H1 (cell line): ENCODE data around the gene ADD3. TPM values are rescaled to one million over a fixed set of nuclear protein-coding genes. Genes with fewer than 3 reads are reported as not detected.

ENCODE experiments used
- CTCF ChIA-PET: fragments of 300-600 bp; sonication (Branson Sonifier 250); formaldehyde crosslinking; loops from one replicate; lab custom pipeline; 2021; ENCODE audit not compliant: partially characterized antibody; lab: Charles Lee
- POLR2A ChIA-PET: fragments of 300-600 bp; sonication (Branson Sonifier 250); formaldehyde crosslinking; loops from one replicate; lab custom pipeline; 2021; ENCODE audit warnings: inconsistent platforms; ENCODE audit not compliant: partially characterized antibody; lab: Charles Lee
- DNase-seq, 2 experiments: peaks; one replicate each; pipeline versions ENCODE4 v3.0.0 to v3.0.0-alpha.2; 2010 to 2022; ENCODE audit warnings: low spot score in 2 of 2, low read depth in 1 of 2, mixed read lengths in 1 of 2
- FAIRE-seq: peaks from 2 replicates; lab custom pipeline; 2011; peaks lifted over from hg19 to GRCh38; lab: Jason Lieb, UNC
- H2AFZ ChIP-seq: 2 replicates; pipeline ENCODE4 v1.8.1; 2012; ENCODE audit warnings: low read length, inconsistent platforms
- H2AK5ac ChIP-seq: 2 replicates; pipeline ENCODE4 v1.6.1; 2013; ENCODE audit warnings: low read depth, low read length
- H2BK120ac ChIP-seq: replicated peaks from 2 replicates; pipeline ENCODE3; 2013; ENCODE audit warnings: low read depth, low read length, inconsistent platforms
- H2BK12ac ChIP-seq: 2 replicates; pipeline ENCODE4 v1.6.1; 2013; ENCODE audit warnings: low read depth, low read length
- H2BK15ac ChIP-seq: 2 replicates; pipeline ENCODE4 v1.6.1; 2013; ENCODE audit warnings: low read length
- H2BK20ac ChIP-seq: 2 replicates; pipeline ENCODE4 v1.6.1; 2013; ENCODE audit warnings: low read length
- H2BK5ac ChIP-seq: 2 replicates; pipeline ENCODE4 v1.6.1; 2013; ENCODE audit warnings: low read depth, low read length
- H3K14ac ChIP-seq: 2 replicates; pipeline ENCODE4 v1.6.1; 2013; ENCODE audit warnings: inconsistent platforms; ENCODE audit not compliant: insufficient read length
- H3K18ac ChIP-seq: 2 replicates; pipeline ENCODE4 v1.6.1; 2013; ENCODE audit warnings: low read length; ENCODE audit errors: extremely low read depth
- H3K23ac ChIP-seq: 2 replicates; pipeline ENCODE4 v1.6.1; 2013; ENCODE audit warnings: inconsistent platforms; ENCODE audit not compliant: insufficient read length
- H3K23me2 ChIP-seq: 2 replicates; pipeline ENCODE4 v1.6.1; 2013; ENCODE audit warnings: low read depth, low read length
- H3K27ac ChIP-seq: 2 replicates; pipeline ENCODE4 v1.6.1; 2011; ENCODE audit warnings: low read depth, low read length, inconsistent platforms
- H3K27me3 ChIP-seq, 4 experiments: replicated peaks in 1 of 4; 1 replicate in 1 of 4; 2 replicates in 3 of 4; pipeline versions ENCODE4 v1.6.1 to v1.8.1; 2011 to 2013; ENCODE audit warnings: low read length in 3 of 4, mild to moderate bottlenecking in 3 of 4, inconsistent platforms in 2 of 4, mixed read lengths in 2 of 4, moderate library complexity in 1 of 4; ENCODE audit not compliant: control insufficient read depth in 3 of 4, insufficient read depth in 3 of 4; ENCODE audit errors: extremely low read depth in 1 of 4
- H3K36me3 ChIP-seq, 4 experiments: 2 replicates each; pipeline versions ENCODE4 v1.6.1 to v1.8.1; 2011 to 2013; ENCODE audit warnings: mild to moderate bottlenecking in 4 of 4, low read length in 3 of 4, moderate library complexity in 2 of 4, control low read depth in 1 of 4, inconsistent platforms in 1 of 4; ENCODE audit not compliant: insufficient read depth in 4 of 4, control insufficient read depth in 2 of 4
- H3K4ac ChIP-seq: replicated peaks from 2 replicates; pipeline ENCODE3; 2013; ENCODE audit warnings: low read length, low read depth, mixed read lengths, inconsistent platforms; ENCODE audit not compliant: insufficient read length
- H3K4me1 ChIP-seq, 4 experiments: replicated peaks in 1 of 4; 1 replicate in 1 of 4; 2 replicates in 3 of 4; pipeline versions ENCODE4 v1.6.1 to v1.8.1; 2011 to 2013; ENCODE audit warnings: low read length in 3 of 4, inconsistent platforms in 2 of 4, mixed read lengths in 1 of 4; ENCODE audit not compliant: insufficient read depth in 4 of 4, control insufficient read depth in 3 of 4
- H3K4me2 ChIP-seq, 2 experiments: 2 replicates each; pipeline versions ENCODE4 v1.6.1 to v1.8.1; 2011 to 2013; ENCODE audit warnings: low read depth in 2 of 2, low read length in 2 of 2, control low read depth in 1 of 2, inconsistent platforms in 1 of 2, mild to moderate bottlenecking in 1 of 2; ENCODE audit not compliant: insufficient read depth in 1 of 2
- H3K4me3 ChIP-seq, 4 experiments: fragments of 200-600, 300-600 bp in 1 of 4; sonication (generic), shearing (Covaris generic), sonication (Bioruptor Twin) in 1 of 4; 2 replicates each; pipeline versions ENCODE4 v1.5.1 to v1.8.1; 2011 to 2016; ENCODE audit warnings: low read length in 4 of 4, low read depth in 3 of 4, control low read depth in 2 of 4, inconsistent platforms in 2 of 4, mild to moderate bottlenecking in 2 of 4, mixed read lengths in 1 of 4, moderate library complexity in 1 of 4; ENCODE audit not compliant: insufficient read depth in 2 of 4; ENCODE audit errors: extremely low read depth in 1 of 4
- H3K56ac ChIP-seq: replicated peaks from 2 replicates; pipeline ENCODE3; 2013; ENCODE audit warnings: low read depth, mild to moderate bottlenecking, mixed read lengths, low read length, inconsistent platforms; ENCODE audit not compliant: insufficient read length
- H3K79me1 ChIP-seq: 2 replicates; pipeline ENCODE4 v1.6.1; 2013; ENCODE audit warnings: low read depth, low read length, control low read depth
- H3K79me2 ChIP-seq, 2 experiments: 2 replicates each; pipeline versions ENCODE4 v1.6.1 to v1.8.1; 2012 to 2013; ENCODE audit warnings: low read length in 2 of 2, mild to moderate bottlenecking in 2 of 2, inconsistent platforms in 1 of 2; ENCODE audit not compliant: insufficient read depth in 2 of 2, control insufficient read depth in 1 of 2
- H3K9ac ChIP-seq, 4 experiments: replicated peaks in 1 of 4; 1 replicate in 1 of 4; 2 replicates in 3 of 4; pipeline versions ENCODE4 v1.6.1 to v1.8.1; 2011 to 2013; ENCODE audit warnings: low read depth in 3 of 4, low read length in 3 of 4, control low read depth in 2 of 4, mild to moderate bottlenecking in 2 of 4, moderate library complexity in 2 of 4, inconsistent platforms in 1 of 4; ENCODE audit errors: extremely low read depth in 1 of 4
- H3K9me3 ChIP-seq, 2 experiments: 2 replicates each; pipeline versions ENCODE4 v1.6.1 to v1.8.1; 2012 to 2013; ENCODE audit warnings: mild to moderate bottlenecking in 2 of 2, moderate library complexity in 2 of 2, control low read depth in 1 of 2, inconsistent platforms in 1 of 2, low read depth in 1 of 2, low read length in 1 of 2, mixed read lengths in 1 of 2; ENCODE audit not compliant: insufficient read depth in 2 of 2
- H4K20me1 ChIP-seq, 2 experiments: replicated peaks in 1 of 2; 2 replicates each; pipeline versions ENCODE3 to v1.8.1; 2011 to 2013; ENCODE audit warnings: inconsistent platforms in 2 of 2, low read length in 2 of 2, mild to moderate bottlenecking in 1 of 2; ENCODE audit not compliant: insufficient read depth in 2 of 2, control insufficient read depth in 1 of 2
- H4K5ac ChIP-seq: 2 replicates; pipeline ENCODE4 v1.6.1; 2013; ENCODE audit warnings: low read length, low read depth, mixed read lengths, inconsistent platforms; ENCODE audit not compliant: insufficient read length
- H4K8ac ChIP-seq: 2 replicates; pipeline ENCODE4 v1.8.0; 2013; ENCODE audit warnings: mild to moderate bottlenecking, moderate library complexity, low read length, inconsistent platforms; ENCODE audit not compliant: insufficient read depth; ENCODE audit errors: extremely low read depth
- H4K91ac ChIP-seq: replicated peaks from 2 replicates; pipeline ENCODE3; 2013; ENCODE audit warnings: low read length, mixed read lengths, inconsistent platforms; ENCODE audit not compliant: insufficient read length
- CHD2 ChIP-seq: IDR thresholded peaks from 2 replicates; pipeline ENCODE4 v1.6.1; 2012; ENCODE audit warnings: low read length, improper control_type of control experiment
- NANOG ChIP-seq: IDR thresholded peaks from 2 replicates; pipeline ENCODE4 v1.6.1; 2011; ENCODE audit warnings: low read length, low read depth, mild to moderate bottlenecking, inconsistent platforms; ENCODE audit not compliant: insufficient read depth, poor library complexity, severe bottlenecking
- SAP30 ChIP-seq: fragments of 300-600 bp; sonication (generic); IDR thresholded peaks from 2 replicates; pipeline ENCODE4 v1.7.1; 2012; ENCODE audit warnings: low read length, moderate library complexity, mild to moderate bottlenecking, inconsistent platforms; ENCODE audit not compliant: insufficient read depth, insufficient replicate concordance
- SIN3A ChIP-seq, 2 experiments: IDR thresholded peaks in 1 of 2; conservative IDR thresholded peaks in 1 of 2; 2 replicates each; pipeline ENCODE4 v1.6.1; 2011 to 2012; ENCODE audit warnings: low read length in 2 of 2, improper control_type of control experiment in 1 of 2, low read depth in 1 of 2, mild to moderate bottlenecking in 1 of 2
- polyA plus RNA-seq, 7 experiments: library from polyadenylated mRNA; depleted of rRNA in 3 of 7; stranded (reverse) in 5 of 7; unstranded in 2 of 7; fragments of >200 nt in 5 of 7; fragments of 200-250 nt in 2 of 7; gene quantifications; 1 replicate in 5 of 7; 2 replicates in 1 of 7; 4 replicates in 1 of 7; pipeline versions ENCODE4 v1.2.1 to v1.2.3, GENCODE V29; 2011 to 2013; ENCODE audit warnings: missing spikeins in 2 of 7, mixed read lengths in 2 of 7
- total RNA-seq: library from RNA; stranded (reverse); fragmentation: NEBNext Ultra II Directional; extraction: Animal tissue kit (Norgen Biotek cat#: 25700); gene quantifications from 2 replicates; pipeline ENCODE4 v1.2.1, GENCODE V29; 2021

The ADD3 gene
- total and polyA plus RNA-seq, 2 of the 8 experiments (the other 6 are each of a cell fraction or from before 2014, with no cell fraction given), result 44.7 to 85.6 TPM

DNA sequence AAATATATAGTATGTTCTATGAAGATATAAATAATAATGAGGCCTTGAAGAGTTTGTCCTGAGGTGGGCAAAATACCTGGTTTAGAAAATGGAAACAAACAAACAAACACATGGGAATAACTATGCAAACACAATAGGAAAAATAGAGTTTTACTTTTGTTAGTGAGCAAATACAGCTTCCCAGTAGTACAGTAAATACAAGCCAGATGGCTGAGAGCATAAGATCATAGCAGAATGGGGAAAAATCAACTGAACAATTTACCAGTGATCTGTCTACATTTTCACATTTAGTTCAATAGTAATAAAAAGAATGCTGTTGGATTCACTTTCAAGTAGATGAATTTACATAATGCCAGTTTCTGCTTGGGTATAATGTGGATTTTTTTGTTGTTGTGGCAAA, 45.1 kb downstream of the ADD3 start:
- DNase-seq, result no peak
- Histone ChIP-seq H3K79me1 (no peaks in the 10 kb centered on the region; the same call in none of the 2 replicates), H3K27me3 (no peaks in the 10 kb centered on the region), H2BK5ac (no peak overlapping the region), H3K79me2 (peaks cover 0 to 52% of the 10 kb centered on the region in 2 experiments; a peak in 2 of 4 replicates), H3K56ac (no peak overlapping the region), H4K8ac (no peak overlapping the region), H4K20me1 (peaks cover 0 to 2% of the 10 kb centered on the region in 2 experiments), H3K36me3 (peaks cover 0 to 4% (median 0%) of the 10 kb centered on the region in 4 experiments; a peak in 3 of 8 replicates), H3K23ac (no peak overlapping the region), H3K18ac (no peak overlapping the region), H3K9me3 (peaks cover 6 to 10% of the 10 kb centered on the region in 2 experiments), H2BK20ac (no peak overlapping the region), H3K4me2 (no peak overlapping the region), H2BK120ac (no peak overlapping the region), H3K4me1 (no peaks in the 10 kb centered on the region), H4K5ac (no peak overlapping the region), H2BK12ac (no peak overlapping the region), H3K4ac (no peak overlapping the region), H2AK5ac (no peak overlapping the region), H3K23me2 (no peaks in the 10 kb centered on the region)
- POLR2A ChIA-PET, result no interaction called here
- TF ChIP-seq CHD2, result no peak
- TF ChIP-seq SAP30, result no peak
- TF ChIP-seq NANOG, result no peak
- TF ChIP-seq SIN3A (conservative IDR thresholded peaks at IDR 0.05 in 1 of 2, IDR thresholded peaks at IDR 0.05 in 1 of 2; ENCODE audit: low read depth in 1 of 2, low read length in 2 of 2), result no peak
- TF ChIP-seq, all 59 proteins: peak for 0
- H3K27ac ChIP-seq, result no peak overlapping the region
- no peak overlapping the region for H3K4me3 ChIP-seq
- H2BK15ac ChIP-seq, result no peak overlapping the region
- H4K91ac ChIP-seq, result no peak overlapping the region
- H3K9ac ChIP-seq, result no peak overlapping the region
- FAIRE-seq, result no peak
- H2AFZ ChIP-seq, result no peak overlapping the region
- no peak overlapping the region for H3K14ac ChIP-seq
- CTCF ChIA-PET, result interaction anchor here (1.5 kb wide), 1 partner anchor 19 kb away, joined by 4 read pairs; no protein-coding TSS in a partner anchor
